GM12891 (cell line): ENCODE data around the gene HLCS.

Experiments
- POLR2A ChIP-seq: IDR thresholded peaks from 2 replicates; pipeline ENCODE4 v1.6.1; 2011; ENCODE audit warnings: low read depth, low read length, control low read depth
- POLR2AphosphoS5 ChIP-seq: IDR thresholded peaks from 2 replicates; pipeline ENCODE4 v1.6.1; 2011; ENCODE audit warnings: low read depth, low read length, control low read depth
- SPI1 ChIP-seq: IDR thresholded peaks from 2 replicates; pipeline ENCODE4 v1.6.1; 2011; ENCODE audit warnings: low read depth, low read length, control low read depth
- TAF1 ChIP-seq: IDR thresholded peaks from 2 replicates; pipeline ENCODE4 v1.6.1; 2011; ENCODE audit warnings: low read depth, low read length, control low read depth

- TF ChIP-seq POLR2A (no peak), POLR2AphosphoS5 (no peak), SPI1 (no peak), TAF1 (no peak)
These were observed 28.2 kb upstream of the HLCS start for GRCh38 chr21:36994501-36995158.
